ENCODE data around the gene TNNC2. TPM values are rescaled to one million over a fixed set of nuclear protein-coding genes. Genes with fewer than 3 reads are reported as not detected.
A peak's percentile ranks its signal among the peaks of the same experiment; 100 is the strongest.

The TNNC2 gene
- total and polyA plus RNA-seq, 2 of the 13 experiments (the other 11 are each of a cell fraction or from before 2014, with no cell fraction given): 1.8 to 4.7 TPM

DNA sequence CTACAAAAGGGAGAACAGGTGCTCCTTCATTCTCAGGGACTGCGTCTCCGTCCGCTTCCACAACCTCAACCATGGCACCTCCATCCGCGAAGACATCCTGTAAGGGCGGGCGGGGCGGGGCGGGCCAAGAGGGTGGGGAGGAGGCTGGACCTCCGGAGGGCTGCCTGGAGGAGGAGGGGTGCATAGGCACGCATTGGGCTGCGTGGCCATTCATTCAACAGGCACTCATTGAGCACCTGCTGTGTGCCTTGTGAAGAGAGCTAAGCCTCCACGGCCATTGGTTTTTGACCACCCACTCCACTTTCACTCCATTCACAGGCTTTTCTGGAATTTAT is 30.7 kb upstream of the TNNC2 start (continued):
- TF ChIP-seq SOX13 (IDR thresholded peaks at IDR 0.05) (0 out of 2 replicates have a peak, but pooled peaks have one; percentile 4), SOX13 (CRISPR knock-in tag; conservative IDR thresholded peaks at IDR 0.05 in 1 of 2, IDR thresholded peaks at IDR 0.05 in 1 of 2) (no peak), HINFP (CRISPR knock-in tag; IDR thresholded peaks at IDR 0.05; ENCODE audit: low read depth) (no peak), KMT2A (CRISPR knock-in tag; IDR thresholded peaks at IDR 0.05) (no peak), ZNF296 (CRISPR knock-in tag; conservative IDR thresholded peaks at IDR 0.05) (0 out of 2 replicates have a peak, but pooled peaks have one; percentile 21), ZC3H13 (CRISPR knock-in tag; IDR thresholded peaks at IDR 0.05) (no peak), ZNF274 (CRISPR knock-in tag; IDR thresholded peaks at IDR 0.05) (0 out of 2 replicates have a peak, but pooled peaks have one; percentile 11), ETS1 (CRISPR knock-in tag; IDR thresholded peaks at IDR 0.05) (no peak), ZNF451 (CRISPR knock-in tag; IDR thresholded peaks at IDR 0.05) (no peak), GATAD1 (CRISPR knock-in tag; IDR thresholded peaks at IDR 0.05) (no peak), ZNF749 (CRISPR knock-in tag; IDR thresholded peaks at IDR 0.05; ENCODE audit: borderline replicate concordance) (0 out of 2 replicates have a peak, but pooled peaks have one; percentile 15), ZNF770 (CRISPR knock-in tag; IDR thresholded peaks at IDR 0.05) (peak; percentile 6; the same call in 1 of the 2 replicates), ZNF558 (CRISPR knock-in tag; IDR thresholded peaks at IDR 0.05; ENCODE audit: borderline replicate concordance) (0 out of 2 replicates have a peak, but pooled peaks have one; percentile 4), LBX2 (CRISPR knock-in tag; IDR thresholded peaks at IDR 0.05; ENCODE audit: borderline replicate concordance) (0 out of 2 replicates have a peak, but pooled peaks have one; percentile 53), ARID4A (CRISPR knock-in tag; IDR thresholded peaks at IDR 0.05; ENCODE audit: borderline replicate concordance) (no peak), FOXP1 (IDR thresholded peaks at IDR 0.05) (no peak), FOXP1 (CRISPR knock-in tag; IDR thresholded peaks at IDR 0.05) (no peak), ZSCAN31 (CRISPR knock-in tag; IDR thresholded peaks at IDR 0.05; ENCODE audit: low read depth) (no peak)
- TF ChIP-seq, protein P1, sequence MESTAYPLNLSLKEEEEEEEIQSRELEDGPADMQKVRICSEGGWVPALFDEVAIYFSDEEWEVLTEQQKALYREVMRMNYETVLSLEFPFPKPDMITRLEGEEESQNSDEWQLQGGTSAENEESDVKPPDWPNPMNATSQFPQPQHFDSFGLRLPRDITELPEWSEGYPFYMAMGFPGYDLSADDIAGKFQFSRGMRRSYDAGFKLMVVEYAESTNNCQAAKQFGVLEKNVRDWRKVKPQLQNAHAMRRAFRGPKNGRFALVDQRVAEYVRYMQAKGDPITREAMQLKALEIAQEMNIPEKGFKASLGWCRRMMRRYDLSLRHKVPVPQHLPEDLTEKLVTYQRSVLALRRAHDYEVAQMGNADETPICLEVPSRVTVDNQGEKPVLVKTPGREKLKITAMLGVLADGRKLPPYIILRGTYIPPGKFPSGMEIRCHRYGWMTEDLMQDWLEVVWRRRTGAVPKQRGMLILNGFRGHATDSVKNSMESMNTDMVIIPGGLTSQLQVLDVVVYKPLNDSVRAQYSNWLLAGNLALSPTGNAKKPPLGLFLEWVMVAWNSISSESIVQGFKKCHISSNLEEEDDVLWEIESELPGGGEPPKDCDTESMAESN (CRISPR knock-in tag; conservative IDR thresholded peaks at IDR 0.05): 0 out of 2 replicates have a peak, but pooled peaks have one; percentile 7
